Transverse colon (tissue), 3 donors: Measurements from ENCODE around the gene PHETA2.

ENCODE experiments used
- CTCF ChIP-seq, 5 experiments: fragments of 200-600 bp in 3 of 5; fragments of 450-650 bp in 2 of 5; sonication (generic) in 3 of 5; IDR thresholded peaks; 1 replicate in 2 of 5; 2 replicates in 3 of 5; pipeline ENCODE4 v1.5.1; 2016 to 2017; ENCODE audit warnings: antibody characterized with exemption in 5 of 5, inconsistent platforms in 3 of 5, mild to moderate bottlenecking in 2 of 5, moderate library complexity in 1 of 5
- EP300 ChIP-seq: sonication (generic); formaldehyde crosslinking; IDR thresholded peaks from one replicate; pipeline ENCODE4 v1.6.1; 2017; ENCODE audit warnings: antibody characterized with exemption, low read depth
- POLR2A ChIP-seq: fragments of 450-650 bp; IDR thresholded peaks from one replicate; pipeline ENCODE4 v1.6.1; 2016; ENCODE audit warnings: antibody characterized with exemption, mild to moderate bottlenecking, moderate library complexity

DNA sequence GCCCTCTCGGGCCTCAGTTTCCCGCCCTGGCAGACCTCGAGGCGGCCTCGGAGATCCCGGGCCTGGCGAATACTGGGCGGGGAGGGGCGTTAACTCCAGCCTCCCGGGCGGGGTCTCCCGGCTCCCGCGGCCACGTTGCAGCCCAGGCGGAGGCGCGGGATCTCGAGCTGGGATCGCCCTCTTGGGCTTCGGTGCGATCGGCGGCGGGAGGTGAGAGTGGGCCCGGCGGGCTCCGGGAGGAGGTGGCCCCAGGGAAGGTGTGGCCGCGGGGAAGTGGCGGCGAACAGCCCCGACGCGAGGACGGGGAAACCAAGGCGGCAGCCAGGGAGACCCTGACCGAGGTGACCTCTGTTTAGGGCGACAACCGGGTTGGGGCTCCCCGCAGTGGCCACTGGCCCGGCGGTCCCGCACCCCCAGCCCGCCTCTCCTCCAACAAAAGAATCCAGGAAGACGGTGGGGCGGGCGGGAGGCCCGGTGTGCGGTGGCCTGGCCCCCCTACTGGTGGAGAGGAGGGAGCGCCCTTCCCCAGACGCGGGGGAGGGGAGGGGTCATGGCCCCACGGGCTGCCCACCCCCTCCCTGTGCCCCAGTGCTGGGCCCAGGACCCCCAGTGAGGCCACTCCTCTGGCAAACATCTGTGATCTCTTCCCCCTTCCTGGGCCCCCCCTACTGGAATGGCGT is at the start of gene PHETA2:
- TF ChIP-seq POLR2A, result peak; percentile 55
- TF ChIP-seq CTCF (IDR thresholded peaks at IDR 0.05), result peak; percentile 40 to 76 (median 55)
- no peak for TF ChIP-seq EP300
